Measurements from ENCODE around the gene CRB3. TPM values are rescaled to one million over a fixed set of nuclear protein-coding genes. Genes with fewer than 3 reads are reported as not detected.

Gene CRB3
- total and polyA plus RNA-seq, 12 donors, result 0.28 TPM; not detected in 11

DNA sequence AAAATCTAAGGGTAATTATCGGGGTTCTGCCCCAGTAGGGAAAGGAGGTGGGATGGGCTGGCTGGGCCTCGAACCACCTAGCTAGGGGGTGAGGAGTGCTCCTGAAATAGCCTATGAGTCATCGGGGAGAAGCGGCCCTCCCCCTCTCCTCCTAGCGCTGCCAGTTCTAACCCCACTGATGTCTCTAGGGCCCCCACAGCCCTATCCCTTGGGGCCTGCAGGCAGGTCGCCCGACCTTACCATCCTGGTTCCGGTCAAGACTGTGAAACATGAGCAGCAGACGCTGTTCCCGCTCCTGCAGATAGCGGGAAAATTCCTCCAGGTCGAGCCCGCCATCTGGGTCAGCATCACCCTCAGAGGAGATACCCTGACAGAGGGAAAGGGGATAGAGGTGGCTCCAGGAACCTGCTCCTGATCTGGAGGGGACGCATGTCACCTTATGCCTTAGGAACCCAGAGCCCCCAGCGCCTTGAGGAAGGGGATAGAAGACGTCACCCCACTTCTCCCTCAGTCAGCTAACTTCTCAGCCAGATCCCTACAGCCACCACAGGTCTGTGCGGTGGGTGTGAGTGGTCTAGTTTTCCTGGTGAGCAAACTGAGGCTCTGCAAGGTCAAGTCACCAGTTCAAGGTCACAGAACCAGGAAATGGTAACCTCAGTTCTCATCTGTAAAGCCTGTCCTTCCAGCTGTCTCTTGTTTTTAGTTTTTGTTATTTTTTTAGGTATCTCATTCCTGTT, 5.9 kb upstream of the CRB3 start:
- ATAC-seq (no peak), DNase-seq (no peak)
- Histone ChIP-seq H3K27me3 (peaks cover 0 to 12% (median 8%) of the 10 kb centered on the region in 7 donors), H3K9me3 (peaks cover 0 to 21% (median 10%) of the 10 kb centered on the region in 11 donors), H3K27ac (peak overlapping the region in 2 of 10 donors; percentile 33 to 38), H3K36me3 (peaks cover 0 to 43% (median 16%) of the 10 kb centered on the region in 9 donors), H3K4me3 (peak overlapping the region in 6 of 10 donors; percentile 61 to 77 (median 72)), H3K4me1 (peaks cover 5 to 23% (median 15%) of the 10 kb centered on the region in 9 donors)
- 78 to 80% methylated on average over 17 of the region's 17 CpGs for WGBS, 2 donors
- intact Hi-C loops (cut with DNase I), result no loop called here
- TF ChIP-seq, protein P1, sequence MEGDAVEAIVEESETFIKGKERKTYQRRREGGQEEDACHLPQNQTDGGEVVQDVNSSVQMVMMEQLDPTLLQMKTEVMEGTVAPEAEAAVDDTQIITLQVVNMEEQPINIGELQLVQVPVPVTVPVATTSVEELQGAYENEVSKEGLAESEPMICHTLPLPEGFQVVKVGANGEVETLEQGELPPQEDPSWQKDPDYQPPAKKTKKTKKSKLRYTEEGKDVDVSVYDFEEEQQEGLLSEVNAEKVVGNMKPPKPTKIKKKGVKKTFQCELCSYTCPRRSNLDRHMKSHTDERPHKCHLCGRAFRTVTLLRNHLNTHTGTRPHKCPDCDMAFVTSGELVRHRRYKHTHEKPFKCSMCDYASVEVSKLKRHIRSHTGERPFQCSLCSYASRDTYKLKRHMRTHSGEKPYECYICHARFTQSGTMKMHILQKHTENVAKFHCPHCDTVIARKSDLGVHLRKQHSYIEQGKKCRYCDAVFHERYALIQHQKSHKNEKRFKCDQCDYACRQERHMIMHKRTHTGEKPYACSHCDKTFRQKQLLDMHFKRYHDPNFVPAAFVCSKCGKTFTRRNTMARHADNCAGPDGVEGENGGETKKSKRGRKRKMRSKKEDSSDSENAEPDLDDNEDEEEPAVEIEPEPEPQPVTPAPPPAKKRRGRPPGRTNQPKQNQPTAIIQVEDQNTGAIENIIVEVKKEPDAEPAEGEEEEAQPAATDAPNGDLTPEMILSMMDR (IDR thresholded peaks at IDR 0.05), result no peak

DNA sequence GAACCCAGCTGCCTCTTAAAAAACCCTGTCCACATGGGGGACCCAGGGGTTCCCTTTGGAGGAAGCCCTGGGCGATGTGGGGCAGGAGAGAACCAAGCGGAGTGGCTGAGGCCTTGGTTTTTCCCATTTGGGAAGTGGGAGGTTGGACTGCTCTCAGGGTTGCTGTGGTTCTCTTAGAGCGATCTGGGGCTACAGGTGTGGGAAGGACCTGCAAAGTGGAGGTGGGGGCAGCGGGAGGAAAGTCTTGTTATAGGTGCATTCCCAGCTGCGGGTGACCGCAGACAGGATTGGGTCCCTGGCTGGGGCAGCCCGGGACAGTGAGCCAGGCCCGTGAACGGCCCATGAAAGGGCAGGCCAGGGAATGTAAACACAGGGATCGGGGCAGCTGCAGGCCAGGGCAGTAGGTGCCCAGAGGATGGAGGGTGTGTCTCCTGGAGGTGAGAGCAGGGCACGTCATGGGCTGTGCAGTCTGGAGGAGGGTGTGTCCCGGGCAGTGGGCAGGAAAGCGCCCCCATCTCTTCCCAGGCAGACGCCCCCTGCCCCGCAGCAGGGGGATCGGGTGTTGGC, 5.3 kb upstream of the CRB3 start:
- no peak for DNase-seq
- H3K27me3 ChIP-seq, result peaks cover 0 to 19% (median 15%) of the 10 kb centered on the region in 7 donors
- ATAC-seq, result peak in 1 of 8 donors; percentile 8
- 33 to 42% methylated on average over 16 of the region's 16 CpGs for WGBS, 2 donors
- H3K27ac ChIP-seq, result peak overlapping the region in 8 of 10 donors; percentile 33 to 78 (median 57)
- H3K9me3 ChIP-seq, result peaks cover 0 to 14% (median 7%) of the 10 kb centered on the region in 11 donors
- H3K4me1 ChIP-seq, result peaks cover 5 to 23% (median 15%) of the 10 kb centered on the region in 9 donors
- TF ChIP-seq, protein P1 (IDR thresholded peaks at IDR 0.05), result no peak
- peaks cover 0 to 36% (median 13%) of the 10 kb centered on the region in 9 donors for H3K36me3 ChIP-seq
- peak overlapping the region; percentile 61 to 97 (median 72) for H3K4me3 ChIP-seq
- intact Hi-C loops (cut with DNase I), result no loop called here

DNA sequence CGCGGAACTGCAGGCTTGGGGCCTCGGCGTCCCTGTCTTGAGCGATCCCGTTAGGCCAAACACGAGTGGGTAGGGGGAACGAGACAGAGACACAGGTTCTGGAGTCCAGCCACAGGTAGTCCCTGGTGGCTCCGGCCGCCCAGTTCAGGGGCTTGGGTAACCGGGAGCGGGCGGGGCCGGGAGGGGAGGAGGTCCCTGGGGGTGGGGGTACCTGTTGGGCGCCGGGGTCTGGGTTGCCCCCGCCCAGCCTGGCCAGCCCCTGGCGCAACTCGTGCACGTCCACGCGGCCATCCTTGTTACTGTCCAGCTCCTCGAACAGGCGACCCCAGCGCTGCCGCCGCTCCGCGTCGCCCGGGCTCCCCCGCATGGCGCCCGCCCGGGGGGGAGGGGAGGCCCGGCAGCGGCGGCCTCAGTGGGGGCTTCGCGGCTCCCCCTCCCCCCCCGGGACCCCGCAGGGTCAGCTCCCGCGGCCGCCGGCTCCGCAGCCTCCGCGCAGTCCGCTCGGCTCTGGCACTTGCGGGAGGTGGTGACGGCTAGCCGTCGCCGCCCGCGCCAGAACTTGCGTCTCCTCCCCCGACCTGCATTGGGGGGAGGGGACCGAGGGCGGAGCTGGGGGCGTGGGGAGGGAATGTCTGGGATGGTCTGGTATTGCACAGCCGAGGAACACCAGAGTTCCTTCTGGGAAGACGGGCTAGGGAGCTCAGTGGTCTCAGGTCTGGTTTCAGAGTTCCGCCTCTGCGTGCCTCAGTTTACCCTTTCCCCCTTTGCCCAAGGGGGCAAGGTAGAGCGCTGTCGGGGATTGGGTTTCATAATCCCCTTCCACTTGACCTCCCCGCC, 4.6 kb upstream of the CRB3 start, which contains the start of gene SLC25A23:
Gene SLC25A23, minus strand, starts transcription at position 531 of the 837 bp plus-strand sequence. Its CDS starts 164 bp downstream, at position 367.
- intact Hi-C loops (cut with DNase I), result loop anchor here in 1 of 10 donors (2.0 kb wide), 1 partner anchor 35 kb away; the partner anchor contains the start of gene KHSRP

More for the DNA sequence above, 4.6 kb upstream of the CRB3 start, which contains the start of gene SLC25A23:
- Histone ChIP-seq H3K4me1 (peaks cover 5 to 29% (median 17%) of the 10 kb centered on the region in 9 donors), H3K27me3 (peaks cover 5 to 26% (median 22%) of the 10 kb centered on the region in 7 donors), H3K4me3 (peak within 1 kb of the TSS; percentile 61 to 97 (median 72)), H3K27ac (peak within 1 kb of the TSS in 9 of 10 donors; percentile 38 to 87 (median 65)), H3K9me3 (peaks cover 0 to 7% (median under 1%) of the 10 kb centered on the region in 11 donors), H3K36me3 (peaks cover 0 to 29% (median 6%) of the 10 kb centered on the region in 9 donors)
- TF ChIP-seq, protein P1 (IDR thresholded peaks at IDR 0.05), result no peak
- DNase-seq, result peak; percentile 61 to 76
- peak; percentile 67 to 87 (median 82) for ATAC-seq
- 1% methylated on average over 43 to 70 of the region's 70 CpGs for WGBS, 2 donors
